ENCODE results near the gene RHOU. TPM values are rescaled to one million over a fixed set of nuclear protein-coding genes. Genes with fewer than 3 reads are reported as not detected.

Gene RHOU
- total and polyA plus RNA-seq, 2 of the 13 experiments (the other 11 are each of a cell fraction or from before 2014, with no cell fraction given): 11.9 to 18.5 TPM

- Histone ChIP-seq H2AFZ (ENCODE audit: low read length) (no peak overlapping the region), H4K20me1 (ENCODE audit: insufficient read depth, low read length) (no peaks in the 10 kb centered on the region), H3K79me2 (ENCODE audit: insufficient read depth, low read length) (no peaks in the 10 kb centered on the region), H3K36me3 (replicated peaks in 1 of 2; ENCODE audit: control insufficient read depth in 1 of 2, insufficient read depth in 2 of 2, low read length in 2 of 2) (no peaks in the 10 kb centered on the region), H3K4me2 (ENCODE audit: low read depth, low read length) (no peak overlapping the region), H3K4me1 (ENCODE audit: insufficient read depth, low read length) (peaks cover 44% of the 10 kb centered on the region), H3K9ac (ENCODE audit: insufficient read depth, low read depth, low read length) (no peak overlapping the region), H3K27me3 (ENCODE audit: control insufficient read depth in 1 of 2, insufficient read depth in 2 of 2, low read length in 2 of 2) (peaks cover 0 to 11% of the 10 kb centered on the region in 2 experiments; a peak in 4 of 5 replicates), H3K9me3 (ENCODE audit: low read length) (no peaks in the 10 kb centered on the region), H3K4me3 (replicated peaks in 1 of 3; ENCODE audit: insufficient read depth in 1 of 3, low read depth in 2 of 3, low read length in 3 of 3) (no peak overlapping the region), H3K27ac (ENCODE audit: extremely low read length, insufficient read depth, low read length) (no peak overlapping the region)
- ATAC-seq (no peak), DNase-seq (ENCODE audit: low spot score) (no peak), FAIRE-seq (no peak)
- TF ChIP-seq DMTF1 (CRISPR knock-in tag; IDR thresholded peaks at IDR 0.05) (no peak), MEIS1 (CRISPR knock-in tag; IDR thresholded peaks at IDR 0.05; ENCODE audit: borderline replicate concordance) (no peak), ZFYVE20 (CRISPR knock-in tag; IDR thresholded peaks at IDR 0.05; ENCODE audit: borderline replicate concordance, low read depth) (no peak), SETDB1 (CRISPR knock-in tag; IDR thresholded peaks at IDR 0.05; ENCODE audit: borderline replicate concordance) (no peak), BRCA1 (CRISPR knock-in tag; IDR thresholded peaks at IDR 0.05) (no peak)
- no TSS peak for BruUV-seq (replicated peaks)
- POLR2A ChIA-PET: no interaction called here
- intact Hi-C loops (cut with micrococcal nuclease; ENCODE audit: unreplicated experiment): no loop called here
- WGBS (ENCODE audit: low lambda C conversion rate): 77% methylated on average over 8 of the region's 8 CpGs
- in situ Hi-C loops (cut with HindIII; ENCODE audit: extremely low pct_ligation_motif_present, low pct_unique_long_range_greater_than_20kb): no loop called here
- CTCF ChIA-PET (ENCODE audit: low intra/inter-chr PET ratio, low total read pairs): no interaction called here
Observed at GRCh38 chr1:228765168-228765946, 30.1 kb downstream of the RHOU start.

Measured in HepG2 (cell line).